RWPE2 (cell line): ENCODE data around the gene PIP4K2B.
"Not testable (repeated sequence)": the region's sequence is repeated elsewhere in the genome, so short reads cannot be mapped to it uniquely, and the experiment has no call there.

Experiments
- ATAC-seq: fragments of 200-7000 bp; cut with Tn5 transposase; 3 replicates; pipeline ENCODE4 v1.9.1; 2021; ENCODE audit warnings: low read depth
- DNase-seq: peaks from one replicate; pipeline ENCODE4 v3.0.0-alpha.2; 2020; ENCODE audit warnings: low spot score
- H3K27ac ChIP-seq: fragments of 450-650 bp; 2 replicates; pipeline ENCODE4 v1.5.1; 2017; ENCODE audit warnings: mild to moderate bottlenecking; ENCODE audit not compliant: poor library complexity, severe bottlenecking
- H3K27me3 ChIP-seq: fragments of 250-450 bp; sonication (Bioruptor Pico); 2 replicates; pipeline ENCODE4 v1.5.1; 2021; ENCODE audit warnings: mild to moderate bottlenecking, moderate library complexity; ENCODE audit not compliant: insufficient read depth, poor library complexity, severe bottlenecking
- H3K36me3 ChIP-seq: fragments of 250-450 bp; sonication (Bioruptor Pico); 2 replicates; pipeline ENCODE4 v1.5.1; 2020; ENCODE audit warnings: low read depth, mild to moderate bottlenecking, moderate library complexity
- H3K4me1 ChIP-seq: fragments of 250-450 bp; sonication (Bioruptor Pico); 2 replicates; pipeline ENCODE4 v1.5.1; 2021; ENCODE audit warnings: mild to moderate bottlenecking, moderate library complexity; ENCODE audit not compliant: insufficient read depth, poor library complexity, severe bottlenecking
- H3K4me3 ChIP-seq: fragments of 250-450 bp; sonication (Bioruptor Pico); 2 replicates; pipeline ENCODE4 v1.5.1; 2021; ENCODE audit warnings: mild to moderate bottlenecking, moderate library complexity; ENCODE audit not compliant: severe bottlenecking
- H3K9me3 ChIP-seq: fragments of 250-450 bp; sonication (Bioruptor Pico); 2 replicates; pipeline ENCODE4 v1.5.1; 2021; ENCODE audit warnings: mild to moderate bottlenecking, moderate library complexity; ENCODE audit not compliant: severe bottlenecking
- CTCF ChIP-seq: fragments of 450-650 bp; IDR thresholded peaks from one replicate; pipeline ENCODE4 v1.5.1; 2017; ENCODE audit warnings: mild to moderate bottlenecking, moderate library complexity; ENCODE audit not compliant: poor library complexity, severe bottlenecking

PIP4K2B gene

GRCh38 chr17:38794221-38794620 is 5.1 kb downstream of the PIP4K2B start:
- Histone ChIP-seq H3K36me3 (peaks cover 18% of the 10 kb centered on the region), H3K27ac (no peak overlapping the region), H3K27me3 (no peaks in the 10 kb centered on the region), H3K9me3 (no peaks in the 10 kb centered on the region), H3K4me3 (no peak overlapping the region), H3K4me1 (peaks cover 4% of the 10 kb centered on the region)
- DNase-seq, result no peak
- no peak for TF ChIP-seq CTCF
- no peak for ATAC-seq

GRCh38 chr17:38791162-38791561 is 8.2 kb downstream of the PIP4K2B start:
- H3K36me3 ChIP-seq, result peaks cover 14% of the 10 kb centered on the region

GRCh38 chr17:38790148-38790707 is 9.1 kb downstream of the PIP4K2B start:
- ATAC-seq, H3K9me3 ChIP-seq, DNase-seq, H3K27ac ChIP-seq, H3K4me3 ChIP-seq, H3K27me3 ChIP-seq, H3K4me1 ChIP-seq: not testable (repeated sequence)
- peaks cover 20% of the 10 kb centered on the region for H3K36me3 ChIP-seq

More at GRCh38 chr17:38791162-38791561, 8.2 kb downstream of the PIP4K2B start:
- Histone ChIP-seq H3K4me1 (no peaks in the 10 kb centered on the region), H3K27ac (no peak overlapping the region), H3K27me3 (no peaks in the 10 kb centered on the region), H3K4me3 (no peak overlapping the region), H3K9me3 (no peaks in the 10 kb centered on the region)
- DNase-seq (no peak), ATAC-seq (no peak)
- no peak for TF ChIP-seq CTCF

GRCh38 chr17:38789185-38789584 is 10.2 kb downstream of the PIP4K2B start:
- Histone ChIP-seq H3K27ac (no peak overlapping the region), H3K27me3 (no peaks in the 10 kb centered on the region), H3K36me3 (peaks cover 30% of the 10 kb centered on the region), H3K4me3 (no peak overlapping the region), H3K4me1 (no peaks in the 10 kb centered on the region), H3K9me3 (no peaks in the 10 kb centered on the region)
- DNase-seq (no peak), ATAC-seq (no peak)
- no peak for TF ChIP-seq CTCF

GRCh38 chr17:38787999-38788398 is 11.4 kb downstream of the PIP4K2B start:
- not testable (repeated sequence) for H3K4me3 ChIP-seq, H3K4me1 ChIP-seq, ATAC-seq, H3K27me3 ChIP-seq, H3K9me3 ChIP-seq, DNase-seq, H3K27ac ChIP-seq
- peaks cover 37% of the 10 kb centered on the region for H3K36me3 ChIP-seq

- TF ChIP-seq CTCF, result no peak
- H3K27ac ChIP-seq, result no peak overlapping the region
- H3K9me3 ChIP-seq, result no peaks in the 10 kb centered on the region
- DNase-seq (no peak), ATAC-seq (no peak)
- no peak overlapping the region for H3K4me3 ChIP-seq
- no peaks in the 10 kb centered on the region for H3K4me1 ChIP-seq
- H3K36me3 ChIP-seq, result peaks cover 53% of the 10 kb centered on the region
- no peaks in the 10 kb centered on the region for H3K27me3 ChIP-seq
Measured at GRCh38 chr17:38786372-38786771, 13.0 kb downstream of the PIP4K2B start.
